Epithelial cell of esophagus (primary cell): ENCODE results near the gene EPC2.

Experiments used
- DNase-seq: peaks from one replicate; pipeline ENCODE4 v3.0.0; 2010; ENCODE audit warnings: low read depth
- H3K4me3 ChIP-seq: 2 replicates; pipeline ENCODE4 v1.5.1; 2011; ENCODE audit warnings: mild to moderate bottlenecking, low read length, control low read depth
- CTCF ChIP-seq: IDR thresholded peaks from 2 replicates; pipeline ENCODE4 v1.5.1; 2011; ENCODE audit warnings: low read depth, mild to moderate bottlenecking, low read length, control low read depth, inconsistent platforms; ENCODE audit not compliant: insufficient read depth; ENCODE audit errors: missing control alignments

Gene EPC2

GRCh38 chr2:148824190-148824589 lies 179.6 kb downstream of the EPC2 start:
- no peak overlapping the region for H3K4me3 ChIP-seq
- no peak for TF ChIP-seq CTCF
- no peak for DNase-seq

GRCh38 chr2:148826791-148827190 lies 182.2 kb downstream of the EPC2 start:
- no peak overlapping the region for H3K4me3 ChIP-seq
- no peak for TF ChIP-seq CTCF
- DNase-seq: no peak

GRCh38 chr2:148828941-148829340 lies 184.4 kb downstream of the EPC2 start:
- DNase-seq: no peak
- TF ChIP-seq CTCF: no peak
- H3K4me3 ChIP-seq: no peak overlapping the region

- DNase-seq: no peak
- no peak overlapping the region for H3K4me3 ChIP-seq
- TF ChIP-seq CTCF: no peak
These were observed 185.1 kb downstream of the EPC2 start for GRCh38 chr2:148829618-148830017.

GRCh38 chr2:148832637-148833036 lies 188.1 kb downstream of the EPC2 start:
- no peak for TF ChIP-seq CTCF
- no peak for DNase-seq

More at GRCh38 chr2:148832637-148833036, 188.1 kb downstream of the EPC2 start:
- no peak overlapping the region for H3K4me3 ChIP-seq
